BLaER1 treated with 17β-estradiol and CSF1 and Interleukin-3, amounts not matched to agents 10 nM and 100 nM (cell line): Measurements from ENCODE around the gene GMPR2.

Experiments
- H3K27ac ChIP-seq, 11 experiments: shearing (Covaris generic); formaldehyde crosslinking; 2 replicates each; pipeline ENCODE4 v1.8.1; 2022
- H3K27me3 ChIP-seq, 11 experiments: shearing (Covaris generic); formaldehyde crosslinking; 2 replicates each; pipeline ENCODE4 v1.8.1; 2022
- H3K36me3 ChIP-seq, 11 experiments: shearing (Covaris generic); formaldehyde crosslinking; 2 replicates each; pipeline ENCODE4 v1.8.1; 2022
- H3K4me1 ChIP-seq, 10 experiments: shearing (Covaris generic); formaldehyde crosslinking; 2 replicates each; pipeline ENCODE4 v1.8.1; 2022
- H3K4me2 ChIP-seq, 11 experiments: shearing (Covaris generic); formaldehyde crosslinking; 2 replicates each; pipeline ENCODE4 v1.8.1; 2022
- H3K4me3 ChIP-seq, 10 experiments: shearing (Covaris generic); formaldehyde crosslinking; 2 replicates each; pipeline ENCODE4 v1.8.1; 2022
- H3K9ac ChIP-seq, 11 experiments: shearing (Covaris generic); formaldehyde crosslinking; 2 replicates each; pipeline ENCODE4 v1.8.1; 2022
- H3K9me3 ChIP-seq, 11 experiments: shearing (Covaris generic); formaldehyde crosslinking; replicated peaks in 1 of 11; 2 replicates each; pipeline ENCODE4 v1.8.1; 2022
- H4K20me1 ChIP-seq, 11 experiments: shearing (Covaris generic); formaldehyde crosslinking; 2 replicates each; pipeline ENCODE4 v1.8.1; 2022
- Cebpa-rat ChIP-seq, 11 experiments: shearing (Covaris generic); IDR thresholded peaks; 2 replicates each; pipeline ENCODE4 v1.8.1; 2022

GMPR2 gene

GRCh38 chr14:24255931-24256711, 23.4 kb downstream of the GMPR2 start:
- Histone ChIP-seq H3K9ac (0 out of 22 replicates have a peak overlapping the region, but pooled peaks of 1 of the 11 experiments have one; percentile 8), H3K9me3 (no peaks in the 10 kb centered on the region), H3K4me1 (peaks cover 0 to 10% (median 2%) of the 10 kb centered on the region in 10 experiments; a peak in 11 of 20 replicates), H4K20me1 (no peaks in the 10 kb centered on the region), H3K27ac (no peak overlapping the region), H3K27me3 (no peaks in the 10 kb centered on the region), H3K36me3 (peaks cover 0 to 72% (median 28%) of the 10 kb centered on the region in 11 experiments; a peak in 13 of 22 replicates), H3K4me2 (no peak overlapping the region), H3K4me3 (no peak overlapping the region)
- TF ChIP-seq Cebpa-rat (IDR thresholded peaks at IDR 0.05) = no peak

- Histone ChIP-seq H3K27me3 (no peaks in the 10 kb centered on the region), H3K4me3 (no peak overlapping the region), H3K9ac (0 out of 22 replicates have a peak overlapping the region, but pooled peaks of 2 of the 11 experiments have one; percentile 8 to 13), H3K4me2 (no peak overlapping the region), H3K9me3 (no peaks in the 10 kb centered on the region), H3K4me1 (peaks cover 0 to 1% (median 0%) of the 10 kb centered on the region in 10 experiments; a peak in 2 of 20 replicates), H3K36me3 (peaks cover 0 to 80% (median 28%) of the 10 kb centered on the region in 11 experiments; a peak in 13 of 22 replicates), H3K27ac (no peak overlapping the region), H4K20me1 (peaks cover 0 to under 1% (median 0%) of the 10 kb centered on the region in 11 experiments; a peak in 1 of 22 replicates)
- no peak for TF ChIP-seq Cebpa-rat (IDR thresholded peaks at IDR 0.05)
Observed at GRCh38 chr14:24256960-24257359, 24.2 kb downstream of the GMPR2 start.

GRCh38 chr14:24258119-24258518, 25.4 kb downstream of the GMPR2 start:
- no peak for TF ChIP-seq Cebpa-rat (IDR thresholded peaks at IDR 0.05)
- no peak overlapping the region for H3K27ac ChIP-seq
- peaks cover 0 to 81% (median 24%) of the 10 kb centered on the region in 11 experiments; a peak in 12 of 22 replicates for H3K36me3 ChIP-seq
- no peak overlapping the region for H3K4me3 ChIP-seq
- H4K20me1 ChIP-seq = peaks cover 0 to 13% (median 0%) of the 10 kb centered on the region in 11 experiments; a peak in 1 of 22 replicates
- no peaks in the 10 kb centered on the region for H3K9me3 ChIP-seq
- H3K9ac ChIP-seq = no peak overlapping the region
- no peaks in the 10 kb centered on the region for H3K4me1 ChIP-seq
- H3K4me2 ChIP-seq = no peak overlapping the region
- no peaks in the 10 kb centered on the region for H3K27me3 ChIP-seq

- no peak for TF ChIP-seq Cebpa-rat (IDR thresholded peaks at IDR 0.05)
- H3K9me3 ChIP-seq = no peaks in the 10 kb centered on the region
- no peaks in the 10 kb centered on the region for H3K4me1 ChIP-seq
- H3K4me3 ChIP-seq = no peak overlapping the region
- no peak overlapping the region for H3K27ac ChIP-seq
- peaks cover 0 to 13% (median 0%) of the 10 kb centered on the region in 11 experiments; a peak in 1 of 22 replicates for H4K20me1 ChIP-seq
- no peak overlapping the region for H3K4me2 ChIP-seq
- H3K36me3 ChIP-seq = peaks cover 0 to 80% (median 18%) of the 10 kb centered on the region in 11 experiments; a peak in 12 of 22 replicates
- H3K27me3 ChIP-seq = no peaks in the 10 kb centered on the region
- H3K9ac ChIP-seq = no peak overlapping the region; a peak in 1 of 22 replicates
Observed at GRCh38 chr14:24258548-24259265, 26.0 kb downstream of the GMPR2 start.

- no peaks in the 10 kb centered on the region for H3K4me1 ChIP-seq
- no peaks in the 10 kb centered on the region for H3K9me3 ChIP-seq
- no peak overlapping the region for H3K9ac ChIP-seq
- H3K27me3 ChIP-seq = no peaks in the 10 kb centered on the region
- TF ChIP-seq Cebpa-rat (IDR thresholded peaks at IDR 0.05) = no peak
- peaks cover 0 to 13% (median 0%) of the 10 kb centered on the region in 11 experiments; a peak in 1 of 22 replicates for H4K20me1 ChIP-seq
- H3K36me3 ChIP-seq = peaks cover 0 to 80% (median 11%) of the 10 kb centered on the region in 11 experiments; a peak in 12 of 22 replicates
- no peak overlapping the region for H3K4me3 ChIP-seq
- no peak overlapping the region for H3K4me2 ChIP-seq
- H3K27ac ChIP-seq = no peak overlapping the region
Observed at GRCh38 chr14:24259282-24260025, 26.7 kb downstream of the GMPR2 start.

- TF ChIP-seq Cebpa-rat (IDR thresholded peaks at IDR 0.05) = no peak
Observed at GRCh38 chr14:24260026-24260779, 27.5 kb downstream of the GMPR2 start.

GRCh38 chr14:24260780-24261157, 28.0 kb downstream of the GMPR2 start:
- TF ChIP-seq Cebpa-rat (IDR thresholded peaks at IDR 0.05) = no peak
- Histone ChIP-seq H3K36me3 (peaks cover 0 to 80% (median 8%) of the 10 kb centered on the region in 11 experiments; a peak in 10 of 22 replicates), H3K27me3 (no peaks in the 10 kb centered on the region), H3K27ac (no peak overlapping the region), H3K4me2 (no peak overlapping the region), H3K4me3 (no peak overlapping the region), H4K20me1 (peaks cover 0 to 13% (median 0%) of the 10 kb centered on the region in 11 experiments; a peak in 1 of 22 replicates), H3K9ac (no peak overlapping the region), H3K9me3 (no peaks in the 10 kb centered on the region), H3K4me1 (no peaks in the 10 kb centered on the region)

More at GRCh38 chr14:24260026-24260779, 27.5 kb downstream of the GMPR2 start:
- Histone ChIP-seq H3K9me3 (no peaks in the 10 kb centered on the region), H3K4me2 (no peak overlapping the region), H3K4me3 (no peak overlapping the region), H3K9ac (no peak overlapping the region), H3K27ac (no peak overlapping the region), H3K4me1 (no peaks in the 10 kb centered on the region), H4K20me1 (peaks cover 0 to 13% (median 0%) of the 10 kb centered on the region in 11 experiments; a peak in 1 of 22 replicates), H3K27me3 (no peaks in the 10 kb centered on the region), H3K36me3 (peaks cover 0 to 80% (median 6%) of the 10 kb centered on the region in 11 experiments; a peak in 12 of 22 replicates)
